OCI-LY3 (cell line): ENCODE results near the gene MSN.

Experiments
- CTCF ChIP-seq: fragments of 200-600, 300-600 bp; sonication (generic); IDR thresholded peaks from 2 replicates; pipeline ENCODE4 v1.5.1; 2014; ENCODE audit warnings: antibody characterized with exemption, low read length, low read depth
- EZH2phosphoT487 ChIP-seq: fragments of 200-600 bp; shearing (Covaris generic); IDR thresholded peaks from 2 replicates; pipeline ENCODE4 v1.6.1; 2018; ENCODE audit warnings: antibody characterized with exemption, mixed run types, low read depth

DNA sequence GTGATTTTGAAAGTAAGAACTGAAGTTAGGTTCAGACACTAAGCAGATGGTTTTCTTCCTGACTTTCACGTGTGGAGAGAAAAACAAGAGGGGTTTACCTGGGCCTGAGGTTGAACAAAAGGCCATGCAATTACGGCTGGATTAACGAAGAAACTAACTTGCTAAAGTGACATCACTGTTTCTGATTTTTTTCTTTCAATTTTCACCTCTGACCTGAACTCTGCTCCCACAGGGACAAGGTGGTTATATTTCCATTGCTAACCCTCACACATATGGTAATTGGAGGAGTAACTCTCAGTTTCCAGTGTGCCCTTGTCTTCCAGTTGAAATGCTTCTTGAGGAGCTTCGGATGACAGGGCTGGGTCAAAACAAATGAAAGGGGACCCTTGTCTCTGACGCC is 38.0 kb downstream of the MSN start:
- TF ChIP-seq CTCF = no peak
- no peak for TF ChIP-seq EZH2phosphoT487
